Activated naive CD4-positive, alpha-beta T cell treated with anti-CD3 and anti-CD28 coated beads, Interleukin-2, amount 10 ng/mL, durations not matched to agents 5 hours and 36 hours (primary cell): ENCODE data around the gene MAGEB18. TPM values are rescaled to one million over a fixed set of nuclear protein-coding genes. Genes with fewer than 3 reads are reported as not detected.

Experiments used
- total RNA-seq, 2 experiments: library from RNA; stranded (reverse); gene quantifications; one replicate each; pipeline ENCODE4 v1.2.3, GENCODE V29; 2021

The MAGEB18 gene
- not detected for total RNA-seq

GRCh38 chrX:26138274-26138673 is at the start of gene MAGEB18:
MAGEB18 (plus strand) TSS chrX:26138343; CDS start chrX:26138986, 643 bp downstream.

DNA sequence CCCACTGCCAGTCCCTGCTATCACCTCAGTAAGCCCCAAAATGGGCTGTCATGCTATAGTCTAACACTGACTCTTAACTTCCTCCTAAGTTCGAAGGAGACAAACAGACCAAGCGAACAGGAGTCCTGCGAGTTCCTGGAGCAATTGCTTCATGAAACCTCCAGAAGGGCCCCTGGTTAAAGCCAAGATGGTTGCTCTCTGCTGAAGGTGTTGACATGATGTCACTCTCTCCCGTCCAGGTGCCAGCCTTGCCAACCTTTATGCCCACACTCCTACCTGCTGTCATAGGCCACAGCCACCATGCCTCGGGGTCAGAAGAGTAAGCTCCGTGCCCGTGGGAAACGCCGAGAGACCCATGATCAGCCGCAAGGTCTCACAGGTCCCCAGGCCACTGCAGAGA is 22.2 kb downstream of the MAGEB18 start, which contains the start of gene MAGEB6B:
TSS of gene MAGEB6B (plus strand) at position 301 of the 400 bp plus-strand sequence. CDS start at position 301, 0 bp downstream.

Other genes starting within 250 kb of the MAGEB18 start
- not detected for gene MAGEB6B, start 22.3 kb downstream of the MAGEB18 start, total RNA-seq
- gene MAGEB6, start 54.1 kb downstream of the MAGEB18 start, total RNA-seq, result not detected
- not detected for gene MAGEB5, start 77.8 kb downstream of the MAGEB18 start, total RNA-seq